ENCODE data around the gene GPS2.

Gene GPS2

DNA sequence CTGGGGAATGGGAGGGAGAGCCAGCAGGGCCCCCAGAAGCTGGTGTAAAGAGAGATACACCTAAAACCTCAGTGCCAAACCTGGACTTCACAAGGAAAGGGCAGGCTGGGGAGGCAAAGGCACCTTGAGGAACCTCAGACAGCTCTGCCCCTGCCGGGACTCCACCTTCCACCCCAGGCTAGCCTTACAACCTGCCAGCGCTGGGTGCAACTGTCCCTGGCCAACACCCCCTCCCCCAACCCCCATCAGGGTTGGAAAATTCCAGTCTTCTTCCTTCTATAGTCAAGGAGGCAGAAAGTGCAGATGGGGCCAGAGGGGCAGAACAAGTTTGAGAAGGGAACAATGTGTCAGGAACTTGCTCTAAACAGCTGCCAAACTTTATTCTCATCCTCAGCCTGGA, 23.0 kb downstream of the GPS2 start:
- no peak for DNase-seq

DNA sequence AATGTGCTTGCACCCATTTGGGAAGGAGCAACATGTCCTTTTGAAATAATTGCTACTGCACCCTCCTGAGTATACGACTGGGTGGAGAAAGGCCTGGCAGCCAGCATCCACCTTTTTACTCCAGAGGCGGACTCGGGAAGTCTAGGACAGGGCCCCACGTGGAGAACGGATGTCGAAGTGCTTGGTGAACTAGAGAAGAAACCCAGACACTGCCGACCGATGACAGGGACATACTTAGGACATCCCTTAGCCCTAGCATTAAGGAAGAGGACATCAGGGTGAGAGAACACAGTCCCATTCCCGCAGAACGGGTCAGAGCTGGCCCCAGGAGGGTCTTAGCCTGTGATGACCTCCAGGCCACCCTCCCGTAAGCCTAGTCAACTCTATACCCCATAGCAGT, 24.5 kb downstream of the GPS2 start:
- DNase-seq = no peak

DNA sequence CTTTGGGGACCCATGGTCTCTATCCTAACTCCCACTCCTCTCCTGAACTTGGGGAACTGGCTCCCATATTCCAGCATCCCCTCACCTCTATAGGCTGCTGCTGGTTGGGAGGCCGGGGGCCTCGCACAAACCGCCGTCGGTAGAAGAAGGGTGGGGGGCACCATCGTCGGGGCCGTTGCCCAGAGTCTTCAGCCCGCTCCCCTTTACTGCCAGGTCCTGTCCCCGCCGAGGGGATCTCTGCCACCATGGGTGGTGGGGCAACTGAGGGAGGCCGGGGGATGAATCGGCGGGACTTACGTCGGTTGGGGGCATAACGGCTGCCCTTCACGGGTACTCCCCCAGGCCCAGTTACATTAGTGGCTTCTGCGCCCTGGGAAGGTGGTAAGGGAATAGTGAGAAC, 25.0 kb downstream of the GPS2 start:
- no peak for DNase-seq

DNA sequence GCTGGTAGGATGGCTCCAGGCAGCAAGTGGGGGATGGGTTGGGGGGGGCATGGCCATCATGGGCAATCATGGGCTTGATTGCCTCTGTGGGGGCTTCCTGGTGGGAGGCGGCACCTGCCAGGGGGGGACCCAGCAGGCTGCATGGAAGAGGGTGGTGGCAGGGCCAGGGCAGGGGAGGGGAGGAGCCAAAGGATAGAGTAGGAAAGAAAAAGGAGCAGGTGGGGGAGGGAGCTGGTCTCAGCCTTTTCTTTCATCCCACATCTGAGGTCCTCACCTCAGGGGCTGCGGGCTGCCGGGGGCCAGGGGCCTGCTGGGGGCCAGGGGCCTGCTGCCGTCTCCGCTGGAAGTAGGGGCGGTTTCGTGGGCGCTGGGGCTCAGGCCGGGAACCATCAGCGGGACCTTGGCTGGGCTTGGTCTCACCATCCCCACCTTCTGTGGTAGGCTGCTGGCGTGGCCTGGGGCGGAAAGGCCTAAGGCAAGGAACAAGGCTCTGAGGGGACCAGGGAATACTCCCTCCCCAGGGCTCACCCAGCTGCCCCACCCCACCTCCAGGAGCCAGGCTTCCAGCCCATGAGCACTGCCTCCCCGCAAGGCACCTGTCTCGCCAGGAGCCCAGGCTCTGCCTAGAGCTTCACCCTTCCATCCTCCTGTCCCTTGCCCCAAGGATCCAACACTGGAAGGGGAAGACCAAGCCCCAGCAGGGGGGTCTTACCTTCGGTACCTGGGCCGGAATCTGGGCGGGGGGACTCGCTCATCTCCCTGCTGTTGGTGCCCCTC, 25.7 kb downstream of the GPS2 start:
- no peak for DNase-seq

DNA sequence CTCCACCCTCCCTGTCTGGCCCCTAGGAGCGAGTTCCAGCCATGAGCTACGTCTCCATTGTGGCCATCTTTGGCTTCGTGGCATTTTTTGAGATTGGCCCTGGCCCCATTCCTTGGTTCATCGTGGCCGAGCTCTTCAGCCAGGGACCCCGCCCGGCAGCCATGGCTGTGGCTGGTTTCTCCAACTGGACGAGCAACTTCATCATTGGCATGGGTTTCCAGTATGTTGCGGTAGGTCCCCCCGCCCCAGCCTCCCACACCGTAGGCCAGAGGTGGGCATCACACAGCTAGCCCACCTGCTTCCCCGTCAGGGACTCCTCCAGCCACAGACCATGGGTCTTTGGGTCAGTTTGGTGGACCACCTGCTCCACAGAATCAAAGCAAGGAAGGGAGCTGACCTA, 29.5 kb downstream of the GPS2 start:
- DNase-seq = no peak

DNA sequence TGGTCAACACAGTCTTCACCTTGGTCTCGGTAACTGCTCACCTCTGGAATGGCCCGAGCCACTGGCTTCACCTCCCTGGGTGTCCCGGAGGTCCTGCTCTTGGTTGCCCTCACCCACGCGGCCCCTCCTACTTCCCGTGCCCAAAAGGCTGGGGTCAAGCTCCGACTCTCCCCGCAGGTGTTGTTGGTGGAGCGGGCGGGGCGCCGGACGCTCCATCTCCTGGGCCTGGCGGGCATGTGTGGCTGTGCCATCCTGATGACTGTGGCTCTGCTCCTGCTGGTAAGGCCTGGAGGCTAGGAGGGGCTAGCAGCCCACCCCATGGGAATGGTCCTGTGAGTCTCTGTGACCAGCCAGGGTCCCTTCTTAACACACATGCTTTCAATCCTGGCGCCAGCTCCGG, 30.2 kb downstream of the GPS2 start:
- DNase-seq = no peak

DNA sequence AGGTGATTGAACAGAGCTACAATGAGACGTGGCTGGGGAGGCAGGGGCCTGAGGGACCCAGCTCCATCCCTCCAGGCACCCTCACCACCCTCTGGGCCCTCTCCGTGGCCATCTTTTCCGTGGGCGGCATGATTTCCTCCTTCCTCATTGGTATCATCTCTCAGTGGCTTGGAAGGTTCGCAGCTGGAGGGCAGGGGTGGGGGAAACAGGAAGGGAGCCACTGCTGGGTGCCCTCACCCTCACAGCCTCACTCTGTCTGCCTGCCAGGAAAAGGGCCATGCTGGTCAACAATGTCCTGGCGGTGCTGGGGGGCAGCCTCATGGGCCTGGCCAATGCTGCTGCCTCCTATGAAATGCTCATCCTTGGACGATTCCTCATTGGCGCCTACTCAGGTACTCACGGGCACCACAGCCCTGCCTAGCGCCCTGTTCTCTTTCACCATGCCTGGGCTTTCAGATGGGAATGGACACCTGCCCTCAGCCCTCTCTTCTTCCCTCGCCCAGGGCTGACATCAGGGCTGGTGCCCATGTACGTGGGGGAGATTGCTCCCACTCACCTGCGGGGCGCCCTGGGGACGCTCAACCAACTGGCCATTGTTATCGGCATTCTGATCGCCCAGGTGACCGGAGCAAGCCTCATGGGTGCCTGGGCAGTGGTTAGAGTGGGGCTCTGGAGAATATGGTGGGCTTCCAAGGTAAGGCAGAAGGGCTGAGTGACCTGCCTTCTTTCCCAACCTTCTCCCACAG, 31.5 kb downstream of the GPS2 start:
- DNase-seq = no peak

DNA sequence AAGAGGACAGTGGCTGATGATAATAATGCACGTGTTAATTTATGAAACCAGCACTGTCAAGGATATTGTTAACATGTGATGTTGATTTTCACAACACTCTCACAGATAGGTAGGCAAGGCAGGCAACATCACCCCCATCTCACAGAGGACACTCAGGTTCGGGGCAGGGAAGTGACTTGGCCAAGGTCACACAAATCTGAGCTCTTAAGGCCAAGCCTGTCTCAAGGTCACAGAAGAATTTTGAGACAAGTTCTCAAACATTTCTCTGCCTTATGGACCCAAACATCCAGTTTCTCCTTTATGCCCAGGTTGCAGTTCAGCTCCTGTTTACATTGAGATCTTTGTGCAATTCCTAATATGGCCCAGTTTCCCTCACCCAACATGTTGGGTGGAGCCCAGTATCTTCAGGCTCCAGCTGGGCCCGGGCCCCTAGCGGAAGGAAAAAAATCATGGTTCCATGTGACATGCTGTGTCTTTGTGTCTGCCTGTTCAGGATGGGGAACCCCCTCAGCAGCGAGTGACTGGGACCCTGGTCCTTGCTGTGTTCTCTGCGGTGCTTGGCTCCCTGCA, 32.3 kb downstream of the GPS2 start:
- DNase-seq = no peak

DNA sequence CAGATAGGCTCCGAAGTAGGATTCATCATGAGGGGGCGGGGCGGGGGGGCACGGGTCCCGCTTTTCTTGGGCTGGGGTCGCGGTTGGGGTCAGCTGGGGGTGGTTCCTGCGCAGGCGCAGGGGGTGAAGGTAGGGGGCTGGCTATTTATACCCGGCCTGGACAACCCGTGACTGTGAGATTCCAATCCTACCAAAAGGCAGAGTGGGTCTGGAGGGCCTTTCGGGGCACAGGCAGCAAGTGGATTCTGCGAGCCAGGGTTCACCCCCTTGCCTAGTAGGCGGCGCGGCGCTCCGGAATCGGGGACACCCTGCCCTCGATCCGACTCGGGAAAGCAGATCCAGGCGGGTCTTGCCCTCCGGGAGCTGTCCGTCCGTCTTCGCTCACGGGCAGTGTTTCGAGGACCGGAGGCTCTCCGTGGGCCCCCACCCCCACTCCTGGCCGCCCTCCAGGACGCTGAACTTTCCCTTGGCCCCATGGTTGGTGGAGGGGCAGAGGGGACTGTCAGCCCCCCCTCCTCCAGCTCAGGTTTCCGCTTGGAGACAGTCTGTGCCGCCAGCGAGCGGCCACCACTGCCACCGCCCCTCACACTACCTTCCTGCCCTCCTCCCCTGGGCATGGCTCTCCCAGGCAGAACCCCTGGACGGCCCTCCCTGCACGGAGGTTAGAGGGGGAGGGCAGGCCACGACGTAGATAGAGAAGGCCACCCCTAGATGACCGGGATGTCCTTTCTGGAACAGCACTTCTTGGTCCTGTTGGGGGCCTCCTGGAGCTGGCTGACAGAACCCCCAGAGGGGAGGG, 33.0 kb downstream of the GPS2 start:
- no peak for DNase-seq

DNA sequence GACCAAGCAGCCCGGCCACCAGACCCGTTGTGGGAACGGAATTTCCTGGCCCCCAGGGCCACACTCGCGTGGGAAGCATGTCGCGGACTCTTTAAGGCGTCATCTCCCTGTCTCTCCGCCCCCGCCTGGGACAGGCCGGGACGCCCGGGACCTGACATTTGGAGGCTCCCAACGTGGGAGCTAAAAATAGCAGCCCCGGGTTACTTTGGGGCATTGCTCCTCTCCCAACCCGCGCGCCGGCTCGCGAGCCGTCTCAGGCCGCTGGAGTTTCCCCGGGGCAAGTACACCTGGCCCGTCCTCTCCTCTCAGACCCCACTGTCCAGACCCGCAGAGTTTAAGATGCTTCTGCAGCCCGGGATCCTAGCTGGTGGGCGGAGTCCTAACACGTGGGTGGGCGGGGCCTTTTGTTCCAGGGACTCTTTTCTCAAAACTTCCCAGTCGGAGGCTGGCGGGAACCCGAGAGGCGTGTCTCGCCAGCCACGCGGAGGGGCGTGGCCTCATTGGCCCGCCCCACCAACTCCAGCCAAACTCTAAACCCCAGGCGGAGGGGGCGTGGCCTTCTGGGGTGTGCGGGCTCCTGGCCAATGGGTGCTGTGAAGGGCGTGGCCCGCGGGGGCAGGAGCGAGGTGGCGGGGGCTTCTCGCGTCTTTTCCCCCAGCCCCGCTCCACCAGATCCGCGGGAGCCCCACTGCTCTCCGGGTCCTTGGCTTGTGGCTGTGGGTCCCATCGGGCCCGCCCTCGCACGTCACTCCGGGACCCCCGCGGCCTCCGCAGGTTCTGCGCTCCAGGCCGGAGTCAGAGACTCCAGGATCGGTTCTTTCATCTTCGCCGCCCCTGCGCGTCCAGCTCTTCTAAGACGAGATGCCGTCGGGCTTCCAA, 33.8 kb downstream of the GPS2 start, which contains the start of gene SLC2A4:
Gene SLC2A4 (plus strand): TSS at position 645 of the 879 bp plus-strand sequence. CDS start 217 bp downstream, at position 862.
- DNase-seq = peak; percentile 69 to 80

DNA sequence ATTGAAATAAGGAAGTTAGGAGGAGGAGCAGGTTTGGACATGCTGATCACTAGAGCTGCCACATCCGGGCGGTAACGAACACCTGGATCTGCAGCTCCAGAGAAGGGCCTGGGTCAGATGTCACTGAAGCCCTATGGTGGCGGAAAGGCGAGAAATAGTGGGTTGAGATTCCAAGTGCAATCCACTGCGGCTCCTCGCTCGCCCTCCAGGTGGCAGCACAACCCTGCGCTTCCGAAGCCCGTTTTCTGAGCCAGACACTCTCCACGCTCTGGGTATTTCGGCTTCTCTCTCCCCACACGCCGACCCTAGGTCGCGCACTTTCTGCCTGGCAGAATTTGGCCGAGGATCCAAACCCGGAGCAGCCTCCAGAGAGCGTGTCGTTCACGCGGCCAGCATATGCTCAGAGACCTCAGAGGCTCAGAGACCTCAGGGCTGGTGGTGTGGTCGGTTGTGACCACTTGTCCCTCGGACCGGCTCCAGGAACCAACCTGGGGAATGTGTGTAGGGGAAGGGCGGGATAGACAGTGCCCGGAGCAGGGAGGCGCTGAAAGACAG, 34.6 kb downstream of the GPS2 start:
- DNase-seq = peak; percentile 49 to 63

DNA sequence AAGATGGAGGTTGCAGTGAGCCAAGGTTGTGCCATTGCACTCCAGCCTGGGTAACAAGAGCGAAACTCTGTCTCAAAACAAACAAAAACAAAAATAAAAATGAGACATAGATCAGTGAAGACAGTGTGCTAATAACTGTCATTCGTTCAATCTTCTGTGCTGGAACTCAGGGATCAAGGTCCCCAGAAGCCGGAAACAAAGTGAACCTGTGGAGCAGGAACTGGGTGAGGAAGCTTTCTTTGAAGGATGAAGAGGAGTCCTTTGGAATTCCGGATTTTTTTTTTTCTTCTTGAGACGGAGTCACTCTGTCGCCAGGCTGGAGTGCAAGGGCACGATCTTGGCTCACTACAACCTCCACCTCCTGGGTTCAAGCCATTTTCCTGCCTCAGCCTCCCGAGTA, 35.7 kb downstream of the GPS2 start:
- DNase-seq = no peak

DNA sequence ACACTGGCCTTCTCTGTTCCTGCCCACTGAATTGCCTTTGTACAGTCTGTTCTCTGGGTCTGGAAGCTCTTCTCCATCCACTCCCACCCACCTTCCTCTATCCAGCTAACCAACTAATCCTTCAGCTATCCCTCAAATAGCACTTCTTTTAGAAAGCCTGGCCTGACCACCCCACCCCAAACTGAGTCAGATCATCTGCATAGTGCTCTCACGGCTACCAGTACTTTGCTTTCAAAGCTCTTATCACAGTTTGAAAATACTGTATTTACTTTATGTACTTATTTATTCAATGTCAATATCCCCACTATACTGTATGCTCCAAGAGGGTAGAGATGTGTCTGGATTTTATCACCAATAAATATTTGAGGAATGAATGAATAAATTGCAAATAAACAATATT, 48.4 kb downstream of the GPS2 start:
- no peak for DNase-seq

DNA sequence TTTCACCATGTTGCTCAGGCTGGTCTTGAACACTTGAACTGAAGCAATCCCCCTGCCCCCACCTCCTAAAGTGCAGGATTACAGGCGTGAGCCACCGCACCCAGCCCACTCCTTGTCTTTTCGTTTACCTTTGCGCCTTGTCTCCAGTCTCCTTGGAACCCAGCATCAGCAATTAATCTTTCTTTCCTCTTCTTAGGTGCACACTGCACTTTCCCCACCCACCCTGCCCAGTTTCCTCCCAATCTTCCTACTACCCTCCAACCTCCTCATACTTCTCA, 51.4 kb downstream of the GPS2 start:
- DNase-seq = no peak

DNA sequence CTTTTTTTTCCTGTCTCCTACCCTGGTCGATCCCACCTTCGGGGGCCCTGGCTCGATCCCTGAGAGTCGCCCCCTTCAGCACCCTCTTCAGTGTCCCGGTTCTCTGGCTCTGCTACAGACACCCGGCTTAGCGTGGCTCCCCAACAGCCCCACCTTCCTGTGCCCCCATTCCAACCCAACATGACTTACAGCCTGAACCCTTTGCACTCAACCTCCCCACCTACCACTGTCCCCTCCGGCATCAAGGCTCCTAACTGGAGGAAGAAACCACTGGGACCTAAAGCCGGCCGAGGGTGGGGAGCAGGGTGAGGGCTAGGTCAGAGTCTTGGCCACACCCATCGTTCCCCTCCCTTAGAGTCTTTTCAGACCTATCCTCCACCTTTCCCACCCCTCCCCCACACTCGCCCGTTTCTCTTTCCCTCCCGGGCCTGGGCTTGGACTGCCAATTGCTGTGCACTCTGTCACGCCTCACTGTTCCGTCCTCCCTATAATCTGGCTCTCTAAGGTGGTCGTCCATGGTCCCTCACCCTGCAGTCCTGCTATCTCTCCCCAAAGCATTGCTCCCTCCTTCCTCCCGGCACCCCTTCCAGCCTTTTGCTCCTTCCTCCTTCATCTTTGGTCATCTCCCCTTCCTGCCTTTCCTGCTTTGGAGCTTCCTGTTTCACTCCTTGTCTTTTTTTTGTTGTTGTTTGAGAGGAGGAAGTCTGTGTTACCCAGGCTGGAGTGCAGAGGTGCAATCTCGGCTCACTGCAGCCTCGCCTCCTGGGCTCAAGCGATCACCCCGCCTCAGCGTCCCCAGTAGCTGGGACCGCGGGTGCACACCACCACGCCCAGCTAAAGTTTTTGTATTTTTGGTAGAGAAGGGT, 52.0 kb downstream of the GPS2 start:
- DNase-seq = peak in 1 of 2 experiments; percentile 8

Data from NCI-H2081 (cell line).